ENCODE data around the gene KIF1B.

KIF1B gene

GRCh38 chr1:10325521-10325920 lies 115.2 kb downstream of the KIF1B start:
- no peak for DNase-seq

- DNase-seq, result no peak
Observed at GRCh38 chr1:10326251-10326650, 115.9 kb downstream of the KIF1B start.

- no peak for DNase-seq
Observed at GRCh38 chr1:10328180-10328963, 118.0 kb downstream of the KIF1B start.

- no peak for DNase-seq
Observed at GRCh38 chr1:10337436-10337835, 127.1 kb downstream of the KIF1B start.

- DNase-seq, result peak in 42 of 51 donors; percentile 2 to 79 (median 34)
Observed at GRCh38 chr1:10338047-10338446, 127.7 kb downstream of the KIF1B start.

GRCh38 chr1:10338611-10339010 lies 128.2 kb downstream of the KIF1B start:
- no peak for DNase-seq

GRCh38 chr1:10339036-10339567 lies 128.7 kb downstream of the KIF1B start:
- DNase-seq, result no peak

- peak in 44 of 51 donors; percentile 5 to 90 (median 57) for DNase-seq
Observed at GRCh38 chr1:10339815-10340214, 129.4 kb downstream of the KIF1B start.

- DNase-seq, result no peak
Observed at GRCh38 chr1:10340930-10341590, 130.7 kb downstream of the KIF1B start.

- no peak for DNase-seq
Observed at GRCh38 chr1:10347109-10347508, 136.7 kb downstream of the KIF1B start.

GRCh38 chr1:10353282-10353681 lies 142.9 kb downstream of the KIF1B start:
- DNase-seq, result no peak

- no peak for DNase-seq
Observed at GRCh38 chr1:10353693-10354092, 143.3 kb downstream of the KIF1B start.

GRCh38 chr1:10360045-10360444 lies 149.7 kb downstream of the KIF1B start:
- DNase-seq, result no peak

- DNase-seq, result no peak
Observed at GRCh38 chr1:10361515-10361914, 151.1 kb downstream of the KIF1B start.

- DNase-seq, result no peak
Observed at GRCh38 chr1:10368194-10368593, 157.8 kb downstream of the KIF1B start.

GRCh38 chr1:10374442-10374860 lies 164.1 kb downstream of the KIF1B start:
- no peak for DNase-seq

GRCh38 chr1:10377365-10378029 lies 167.1 kb downstream of the KIF1B start:
- peak in 27 of 51 donors; percentile 4 to 62 (median 32) for DNase-seq

- peak in 23 of 51 donors; percentile 5 to 59 (median 23) for DNase-seq
Observed at GRCh38 chr1:10378081-10378841, 167.9 kb downstream of the KIF1B start.

- no peak for DNase-seq
Observed at GRCh38 chr1:10379101-10379620, 168.8 kb downstream of the KIF1B start.

GRCh38 chr1:10379676-10380075 lies 169.3 kb downstream of the KIF1B start:
- no peak for DNase-seq

All from hypothalamus (tissue), 51 donors.